Small intestine (tissue), 7 donors: ENCODE measurements around the gene RYR3. TPM values are rescaled to one million over a fixed set of nuclear protein-coding genes. Genes with fewer than 3 reads are reported as not detected.

Source experiments
- DNase-seq, 2 donors: peaks; one replicate each; pipeline versions ENCODE4 v3.0.0 to v3.0.0-alpha.2; 2013
- FAIRE-seq: peaks from 2 replicates; lab custom pipeline; 2012; peaks lifted over from hg19 to GRCh38; lab: Jason Lieb, UNC
- H3K27ac ChIP-seq, 3 donors: one replicate each; pipeline ENCODE4 v1.5.1; 2013; ENCODE audit warnings: low read length in 2 of 3, mild to moderate bottlenecking in 2 of 3, control low read depth in 1 of 3, inconsistent platforms in 1 of 3, low read depth in 1 of 3, moderate library complexity in 1 of 3
- H3K27me3 ChIP-seq, 3 donors: one replicate each; pipeline ENCODE4 v1.6.1; 2013; ENCODE audit warnings: low read length in 3 of 3, inconsistent platforms in 1 of 3; ENCODE audit not compliant: control insufficient read depth in 3 of 3, insufficient read depth in 3 of 3
- H3K36me3 ChIP-seq, 3 donors: one replicate each; pipeline ENCODE4 v1.6.1; 2013; ENCODE audit warnings: low read length in 3 of 3, inconsistent platforms in 1 of 3, low read depth in 1 of 3, mild to moderate bottlenecking in 1 of 3, moderate library complexity in 1 of 3; ENCODE audit not compliant: control insufficient read depth in 3 of 3, insufficient read depth in 2 of 3
- H3K4me1 ChIP-seq, 3 donors: one replicate each; pipeline ENCODE4 v1.6.1; 2013; ENCODE audit warnings: low read length in 2 of 3, inconsistent platforms in 1 of 3, low read depth in 1 of 3, mild to moderate bottlenecking in 1 of 3, moderate library complexity in 1 of 3; ENCODE audit not compliant: control insufficient read depth in 3 of 3, insufficient read depth in 2 of 3
- H3K4me3 ChIP-seq, 3 donors: one replicate each; pipeline ENCODE4 v1.5.1; 2013; ENCODE audit warnings: low read length in 3 of 3, control low read depth in 1 of 3, inconsistent platforms in 1 of 3, low read depth in 1 of 3, mild to moderate bottlenecking in 1 of 3, moderate library complexity in 1 of 3
- H3K9me3 ChIP-seq, 2 donors: one replicate each; pipeline ENCODE4 v1.6.1; 2013; ENCODE audit warnings: low read depth in 1 of 2, low read length in 1 of 2; ENCODE audit not compliant: control insufficient read depth in 2 of 2, insufficient read depth in 1 of 2
- WGBS, 3 donors: extraction: QIAGEN DNeasy Blood & Tissue Kit; methylation state at CpG; one replicate each; pipeline ENCODE4 v1.1.7; 2013; 5-methylcytosine and 5-hydroxymethylcytosine counted together
- polyA plus RNA-seq, 4 donors: library from polyadenylated mRNA; stranded (reverse) in 3 of 4; unstranded in 1 of 4; fragments of 200-250 nt in 3 of 4; fragments of 120-200 nt in 1 of 4; gene quantifications; one replicate each; pipeline versions ENCODE4 v1.2.1 to v1.2.3, GENCODE V29; 2013
- donor health status: healthy with polysubstance abuse.
- donor health status: control.
- donor health status: control.
- donor health status: Bipolar disorder and iron deficiency.
- donor health status: healthy.

The RYR3 gene
- polyA plus RNA-seq, 4 donors = 0.36 to 1.6 TPM; not detected in 2

GRCh38 chr15:33311312-33311971 lies 675 bp downstream of the RYR3 start:
- Histone ChIP-seq H3K27ac (no peak overlapping the region), H3K4me1 (no peaks in the 10 kb centered on the region), H3K9me3 (no peaks in the 10 kb centered on the region), H3K36me3 (no peaks in the 10 kb centered on the region), H3K27me3 (peaks cover 0 to 24% (median 16%) of the 10 kb centered on the region in 3 donors), H3K4me3 (peak overlapping the region in 1 of 3 donors; percentile 13)
- no peak for FAIRE-seq
- DNase-seq = no peak
- WGBS, 3 donors = 4 to 10% (median 6%) methylated on average over 35 to 38 of the region's 38 CpGs

- H3K4me1 ChIP-seq = no peaks in the 10 kb centered on the region
- H3K27me3 ChIP-seq = peaks cover 0 to 26% (median 16%) of the 10 kb centered on the region in 3 donors
- no peaks in the 10 kb centered on the region for H3K36me3 ChIP-seq
- H3K9me3 ChIP-seq = no peaks in the 10 kb centered on the region
- H3K4me3 ChIP-seq = no peak overlapping the region
- DNase-seq = no peak
- FAIRE-seq = no peak
- WGBS, 3 donors = 25 to 67% (median 30%) methylated on average over 1 of the region's 1 CpG
- H3K27ac ChIP-seq = no peak overlapping the region
These were observed 2.7 kb downstream of the RYR3 start for GRCh38 chr15:33313491-33313890.

DNA sequence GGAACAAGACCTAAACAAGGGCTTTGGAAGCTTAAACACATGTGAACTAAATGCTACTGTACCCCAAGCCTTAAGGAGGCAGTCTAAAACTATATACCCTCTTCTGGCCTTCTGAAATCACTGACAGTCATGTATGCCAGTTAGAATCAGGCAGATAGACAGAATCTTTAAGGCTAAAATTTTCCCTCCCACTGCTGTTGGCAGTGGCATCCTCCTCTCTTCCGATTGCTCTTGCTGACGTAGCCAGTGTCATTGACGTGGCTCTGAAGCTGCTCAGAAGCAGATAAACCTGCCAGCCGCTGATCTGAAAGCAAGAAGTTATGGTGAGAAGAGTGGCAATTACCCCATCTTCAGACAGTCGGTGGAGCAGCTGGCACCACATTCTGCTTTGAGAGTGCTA lies 3.3 kb downstream of the RYR3 start:
- Histone ChIP-seq H3K4me1 (no peaks in the 10 kb centered on the region), H3K4me3 (no peak overlapping the region), H3K27ac (no peak overlapping the region), H3K27me3 (peaks cover 0 to 26% (median 16%) of the 10 kb centered on the region in 3 donors), H3K9me3 (no peaks in the 10 kb centered on the region), H3K36me3 (no peaks in the 10 kb centered on the region)
- WGBS, 3 donors = 74 to 86% (median 82%) methylated on average over 5 of the region's 5 CpGs
- DNase-seq (no peak), FAIRE-seq (no peak)

GRCh38 chr15:33315044-33315443 lies 4.3 kb downstream of the RYR3 start:
- no peaks in the 10 kb centered on the region for H3K4me1 ChIP-seq
- H3K27me3 ChIP-seq = peaks cover 0 to 19% (median 16%) of the 10 kb centered on the region in 3 donors
- FAIRE-seq = no peak
- H3K9me3 ChIP-seq = no peaks in the 10 kb centered on the region
- no peak for DNase-seq
- 86 to 88% (median 88%) methylated on average over 7 of the region's 7 CpGs for WGBS, 3 donors
- H3K27ac ChIP-seq = no peak overlapping the region
- no peak overlapping the region for H3K4me3 ChIP-seq
- no peaks in the 10 kb centered on the region for H3K36me3 ChIP-seq

GRCh38 chr15:33317896-33318295 lies 7.1 kb downstream of the RYR3 start:
- FAIRE-seq = no peak

DNA sequence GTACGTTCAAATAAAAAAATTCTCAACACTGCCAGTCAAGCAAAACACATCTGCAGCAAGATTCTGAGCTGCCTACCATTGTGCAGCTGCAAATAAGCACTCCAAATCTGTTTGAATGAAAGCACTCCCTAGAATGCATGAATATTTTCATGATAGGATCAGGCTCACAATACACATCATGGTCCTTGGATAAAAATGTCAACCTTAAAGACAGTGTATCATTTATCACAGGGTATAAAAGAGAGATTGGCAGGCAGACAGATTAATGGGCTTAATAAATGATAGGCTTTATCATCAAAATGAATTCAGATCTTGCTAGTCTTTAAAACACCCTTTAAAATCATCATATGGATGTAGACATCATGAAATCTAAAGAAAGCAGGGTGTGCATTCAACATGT lies 9.2 kb downstream of the RYR3 start:
- FAIRE-seq = no peak
- H3K4me1 ChIP-seq = no peaks in the 10 kb centered on the region
- H3K27ac ChIP-seq = no peak overlapping the region
- DNase-seq = no peak
- H3K4me3 ChIP-seq = no peak overlapping the region
- no peaks in the 10 kb centered on the region for H3K36me3 ChIP-seq
- H3K9me3 ChIP-seq = no peaks in the 10 kb centered on the region
- H3K27me3 ChIP-seq = peaks cover 0 to 2% (median 0%) of the 10 kb centered on the region in 3 donors
- 70 to 85% (median 70%) methylated on average over 1 of the region's 1 CpG for WGBS, 3 donors

More at GRCh38 chr15:33317896-33318295, 7.1 kb downstream of the RYR3 start:
- Histone ChIP-seq H3K36me3 (no peaks in the 10 kb centered on the region), H3K9me3 (no peaks in the 10 kb centered on the region), H3K4me1 (no peaks in the 10 kb centered on the region), H3K4me3 (no peak overlapping the region), H3K27ac (no peak overlapping the region), H3K27me3 (peaks cover 0 to 2% (median 0%) of the 10 kb centered on the region in 3 donors)
- DNase-seq = no peak

GRCh38 chr15:33322091-33322490 lies 11.3 kb downstream of the RYR3 start:
- DNase-seq = no peak
- Histone ChIP-seq H3K36me3 (no peaks in the 10 kb centered on the region), H3K4me3 (no peak overlapping the region), H3K27me3 (peaks cover 0 to 2% (median 0%) of the 10 kb centered on the region in 3 donors), H3K27ac (no peak overlapping the region), H3K9me3 (no peaks in the 10 kb centered on the region), H3K4me1 (no peaks in the 10 kb centered on the region)
- 69 to 79% (median 78%) methylated on average over 6 of the region's 6 CpGs for WGBS, 3 donors
- no peak for FAIRE-seq

DNA sequence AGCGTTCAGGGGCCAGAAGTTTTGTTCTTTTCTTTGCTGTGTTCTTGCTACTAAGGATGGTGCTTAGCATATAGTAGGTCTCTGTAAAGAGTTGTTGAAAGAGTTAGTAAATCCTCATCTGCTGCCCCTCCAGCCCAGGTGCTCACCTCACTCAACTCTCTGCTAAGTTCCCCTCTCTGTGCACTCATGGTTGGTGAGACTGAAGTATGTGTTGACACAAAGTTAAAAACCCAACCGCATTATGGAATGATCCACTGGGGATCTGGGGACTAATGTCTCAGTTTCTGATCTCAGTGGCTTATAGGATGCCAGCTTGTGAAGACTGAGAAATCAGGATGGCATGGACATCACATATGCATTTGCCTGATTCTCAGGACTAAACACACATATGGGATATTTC lies 13.8 kb downstream of the RYR3 start:
- H3K9me3 ChIP-seq = no peaks in the 10 kb centered on the region
- no peak overlapping the region for H3K4me3 ChIP-seq
- FAIRE-seq = no peak

GRCh38 chr15:33326908-33327307 lies 16.1 kb downstream of the RYR3 start:
- WGBS, 3 donors = 85 to 93% (median 87%) methylated on average over 2 of the region's 2 CpGs
- Histone ChIP-seq H3K27ac (no peak overlapping the region), H3K4me3 (no peak overlapping the region), H3K9me3 (no peaks in the 10 kb centered on the region), H3K4me1 (no peaks in the 10 kb centered on the region), H3K27me3 (no peaks in the 10 kb centered on the region), H3K36me3 (no peaks in the 10 kb centered on the region)
- DNase-seq = no peak
- FAIRE-seq = no peak

More for the DNA sequence above, 13.8 kb downstream of the RYR3 start:
- H3K4me1 ChIP-seq = no peaks in the 10 kb centered on the region
- WGBS, 3 donors = 82 to 90% (median 85%) methylated on average over 2 of the region's 2 CpGs
- no peak overlapping the region for H3K27ac ChIP-seq
- no peaks in the 10 kb centered on the region for H3K36me3 ChIP-seq
- no peak for DNase-seq
- no peaks in the 10 kb centered on the region for H3K27me3 ChIP-seq
